GM10266 (cell line): ENCODE measurements around the gene TAP2.
A peak's percentile ranks its signal among the peaks of the same experiment; 100 is the strongest.

Experiments used
- DNase-seq: peaks from one replicate; pipeline ENCODE4 v3.0.0; 2012; ENCODE audit errors: extremely low spot score
- CTCF ChIP-seq: IDR thresholded peaks from 2 replicates; pipeline ENCODE4 v1.5.1; 2012; ENCODE audit warnings: mild to moderate bottlenecking, low read depth; ENCODE audit not compliant: control insufficient read depth, insufficient read depth; ENCODE audit errors: missing control alignments

The TAP2 gene

GRCh38 chr6:32842021-32842650, 3.6 kb upstream of the TAP2 start:
- no peak for DNase-seq
- TF ChIP-seq CTCF: no peak

- DNase-seq: peak; percentile 40
- TF ChIP-seq CTCF: no peak
These were observed 2.2 kb upstream of the TAP2 start for GRCh38 chr6:32840604-32841246.

GRCh38 chr6:32839356-32839755, 817 bp upstream of the TAP2 start:
- no peak for TF ChIP-seq CTCF
- no peak for DNase-seq

- no peak for TF ChIP-seq CTCF
- DNase-seq: no peak
These were observed 857 bp downstream of the TAP2 start for GRCh38 chr6:32837651-32838113.

- DNase-seq: no peak
- no peak for TF ChIP-seq CTCF
These were observed 1.7 kb downstream of the TAP2 start for GRCh38 chr6:32836873-32837272.

GRCh38 chr6:32835167-32835893, 3.2 kb downstream of the TAP2 start:
- DNase-seq: no peak
- TF ChIP-seq CTCF: no peak

- DNase-seq: no peak
- no peak for TF ChIP-seq CTCF
These were observed 4.9 kb downstream of the TAP2 start for GRCh38 chr6:32833664-32834063.
